DND-41 (cell line): ENCODE data around the gene ALS2.

Experiments
- ATAC-seq: fragments of 200-7000 bp; cut with Tn5 transposase; 3 replicates; pipeline ENCODE4 v1.9.1; 2021; ENCODE audit warnings: low read depth; ENCODE audit not compliant: insufficient read depth
- DNase-seq: peaks from one replicate; pipeline ENCODE4 v3.0.0-alpha.2; 2020
- H2AFZ ChIP-seq: 2 replicates; pipeline ENCODE4 v1.6.0; 2012; ENCODE audit warnings: low read depth, low read length
- H3K27ac ChIP-seq: 2 replicates; pipeline ENCODE4 v1.5.1; 2012; ENCODE audit warnings: low read length, inconsistent platforms
- H3K27me3 ChIP-seq: fragments of 200-600 bp; sonication (generic); 2 replicates; pipeline ENCODE4 v1.6.0; 2012; ENCODE audit warnings: low read length, mild to moderate bottlenecking, inconsistent platforms; ENCODE audit not compliant: insufficient read depth, poor library complexity
- H3K36me3 ChIP-seq: 2 replicates; pipeline ENCODE4 v1.5.1; 2012; ENCODE audit warnings: low read length, inconsistent platforms; ENCODE audit not compliant: insufficient read depth
- H3K4me1 ChIP-seq: 2 replicates; pipeline ENCODE4 v1.5.1; 2012; ENCODE audit warnings: mild to moderate bottlenecking, low read length; ENCODE audit not compliant: insufficient read depth
- H3K4me2 ChIP-seq: 2 replicates; pipeline ENCODE4 v1.6.0; 2012; ENCODE audit warnings: mild to moderate bottlenecking, moderate library complexity, low read length, inconsistent platforms; ENCODE audit not compliant: insufficient read depth
- H3K4me3 ChIP-seq, 2 experiments: fragments of 200-600 bp in 1 of 2; shearing (Covaris generic) in 1 of 2; 2 replicates each; pipeline ENCODE4 v1.5.1; 2012 to 2016; ENCODE audit warnings: inconsistent platforms in 2 of 2, low read length in 2 of 2, mild to moderate bottlenecking in 2 of 2, low read depth in 1 of 2, moderate library complexity in 1 of 2
- H3K79me2 ChIP-seq: 2 replicates; pipeline ENCODE4 v1.6.0; 2012; ENCODE audit warnings: low read length, inconsistent platforms; ENCODE audit not compliant: insufficient read depth
- H3K9ac ChIP-seq: 2 replicates; pipeline ENCODE4 v1.6.0; 2012; ENCODE audit warnings: low read depth, mild to moderate bottlenecking, inconsistent platforms, low read length, moderate library complexity
- H3K9me3 ChIP-seq: 2 replicates; pipeline ENCODE4 v1.5.1; 2012; ENCODE audit warnings: low read length, moderate library complexity, mild to moderate bottlenecking, inconsistent platforms; ENCODE audit not compliant: insufficient read depth, severe bottlenecking
- H4K20me1 ChIP-seq: 2 replicates; pipeline ENCODE4 v1.6.0; 2012; ENCODE audit warnings: low read length; ENCODE audit not compliant: insufficient read depth
- EZH2 ChIP-seq: IDR thresholded peaks from 3 replicates; pipeline ENCODE4 v1.6.1; 2012; ENCODE audit warnings: borderline replicate concordance, low read depth, mild to moderate bottlenecking, moderate library complexity, low read length, inconsistent platforms; ENCODE audit not compliant: severe bottlenecking
- TF ChIP-seq, protein P1 (sequence below): IDR thresholded peaks from 2 replicates; pipeline ENCODE4 v1.5.1; 2012; ENCODE audit warnings: borderline replicate concordance, low read length, moderate library complexity, mild to moderate bottlenecking; ENCODE audit not compliant: poor library complexity, severe bottlenecking; ENCODE audit errors: extremely low read depth

Gene ALS2

DNA sequence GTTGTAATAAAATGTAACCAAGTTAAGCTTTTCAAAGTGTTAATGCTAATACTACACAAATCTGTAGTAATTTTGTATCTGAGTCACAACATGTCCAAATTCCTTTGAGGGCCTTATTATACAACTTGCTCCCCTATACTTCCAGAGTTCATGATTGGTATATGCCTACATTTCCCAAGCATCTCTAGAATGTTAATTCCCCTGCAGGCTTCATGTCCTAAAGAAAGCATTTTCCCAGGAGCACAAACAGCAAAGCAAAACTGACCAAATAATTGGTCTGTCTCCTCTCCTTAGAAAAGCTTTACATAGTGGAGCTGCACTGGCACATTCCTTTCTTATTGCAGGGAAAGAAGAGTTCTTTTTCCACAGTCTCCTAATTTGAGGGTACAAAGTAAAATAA is 3.7 kb downstream of the ALS2 start:
- peaks cover 14% of the 10 kb centered on the region for H3K79me2 ChIP-seq
- no peak overlapping the region for H3K9ac ChIP-seq
- no peak overlapping the region for H3K27ac ChIP-seq
- no peak for TF ChIP-seq EZH2
- TF ChIP-seq, protein P1, sequence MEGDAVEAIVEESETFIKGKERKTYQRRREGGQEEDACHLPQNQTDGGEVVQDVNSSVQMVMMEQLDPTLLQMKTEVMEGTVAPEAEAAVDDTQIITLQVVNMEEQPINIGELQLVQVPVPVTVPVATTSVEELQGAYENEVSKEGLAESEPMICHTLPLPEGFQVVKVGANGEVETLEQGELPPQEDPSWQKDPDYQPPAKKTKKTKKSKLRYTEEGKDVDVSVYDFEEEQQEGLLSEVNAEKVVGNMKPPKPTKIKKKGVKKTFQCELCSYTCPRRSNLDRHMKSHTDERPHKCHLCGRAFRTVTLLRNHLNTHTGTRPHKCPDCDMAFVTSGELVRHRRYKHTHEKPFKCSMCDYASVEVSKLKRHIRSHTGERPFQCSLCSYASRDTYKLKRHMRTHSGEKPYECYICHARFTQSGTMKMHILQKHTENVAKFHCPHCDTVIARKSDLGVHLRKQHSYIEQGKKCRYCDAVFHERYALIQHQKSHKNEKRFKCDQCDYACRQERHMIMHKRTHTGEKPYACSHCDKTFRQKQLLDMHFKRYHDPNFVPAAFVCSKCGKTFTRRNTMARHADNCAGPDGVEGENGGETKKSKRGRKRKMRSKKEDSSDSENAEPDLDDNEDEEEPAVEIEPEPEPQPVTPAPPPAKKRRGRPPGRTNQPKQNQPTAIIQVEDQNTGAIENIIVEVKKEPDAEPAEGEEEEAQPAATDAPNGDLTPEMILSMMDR, result no peak
- no peak overlapping the region for H3K4me2 ChIP-seq
- no peak overlapping the region for H2AFZ ChIP-seq
- no peaks in the 10 kb centered on the region for H3K27me3 ChIP-seq
- H3K36me3 ChIP-seq, result no peaks in the 10 kb centered on the region
- ATAC-seq, result no peak
- H3K9me3 ChIP-seq, result no peaks in the 10 kb centered on the region
- H3K4me3 ChIP-seq, result no peak overlapping the region
- no peak for DNase-seq
- H4K20me1 ChIP-seq, result no peaks in the 10 kb centered on the region; the same call in 1 of the 2 replicates
- H3K4me1 ChIP-seq, result peaks cover 26% of the 10 kb centered on the region

DNA sequence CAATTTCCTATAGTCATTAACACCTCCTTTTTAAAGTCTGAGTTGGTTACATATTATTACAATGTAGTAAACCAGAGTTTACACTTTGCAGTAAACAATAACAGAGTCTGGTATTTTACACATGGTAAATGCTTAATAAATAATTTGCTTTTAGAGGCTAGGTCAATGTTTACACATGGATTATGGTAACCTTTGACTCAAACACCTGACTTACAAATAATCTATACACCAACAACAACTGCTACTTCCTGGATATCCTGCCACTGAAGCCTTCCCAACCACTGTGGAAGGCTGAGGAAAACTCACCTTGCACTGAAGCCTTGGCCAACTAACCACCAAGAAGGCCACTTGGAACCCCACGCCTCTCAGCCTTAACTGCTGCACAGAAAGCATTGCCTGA is 5.4 kb downstream of the ALS2 start:
- peaks cover 10% of the 10 kb centered on the region for H3K79me2 ChIP-seq
- ATAC-seq (no peak), DNase-seq (no peak)
- TF ChIP-seq, protein P1, result no peak
- TF ChIP-seq EZH2, result no peak
- no peak overlapping the region for H3K4me2 ChIP-seq
- no peak overlapping the region for H3K27ac ChIP-seq
- no peaks in the 10 kb centered on the region for H3K27me3 ChIP-seq
- H3K9me3 ChIP-seq, result no peaks in the 10 kb centered on the region
- H2AFZ ChIP-seq, result no peak overlapping the region
- H3K9ac ChIP-seq, result no peak overlapping the region
- no peaks in the 10 kb centered on the region for H3K36me3 ChIP-seq
- no peaks in the 10 kb centered on the region; the same call in 1 of the 2 replicates for H4K20me1 ChIP-seq
- H3K4me1 ChIP-seq, result peaks cover 17% of the 10 kb centered on the region
- H3K4me3 ChIP-seq, result no peak overlapping the region

DNA sequence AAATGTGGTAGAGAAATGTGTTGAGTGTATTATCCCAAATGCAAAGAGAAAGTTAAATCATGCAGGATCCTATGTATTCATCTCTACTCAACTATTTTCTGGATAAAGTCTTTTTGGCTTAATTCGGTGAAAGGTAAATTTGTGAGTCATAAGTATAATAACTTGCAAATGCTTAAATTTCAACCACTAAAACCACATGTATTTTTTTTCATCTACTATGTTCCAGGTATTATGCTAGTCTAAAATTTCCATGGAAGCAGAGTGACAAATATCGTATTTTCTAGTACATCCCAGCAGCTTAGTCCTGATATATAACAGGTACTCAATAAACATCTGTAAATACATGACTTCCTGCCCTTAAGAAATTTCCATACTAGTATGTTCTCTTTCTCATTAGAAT is 6.2 kb downstream of the ALS2 start:
- no peak overlapping the region for H3K9ac ChIP-seq
- H3K79me2 ChIP-seq, result peaks cover 3% of the 10 kb centered on the region; the same call in 1 of the 2 replicates
- H3K4me1 ChIP-seq, result peaks cover 9% of the 10 kb centered on the region
- no peak for TF ChIP-seq EZH2
- TF ChIP-seq, protein P1, result no peak
- H2AFZ ChIP-seq, result no peak overlapping the region
- H3K4me2 ChIP-seq, result no peak overlapping the region
- DNase-seq (no peak), ATAC-seq (no peak)
- H3K27ac ChIP-seq, result no peak overlapping the region
- H3K4me3 ChIP-seq, result no peak overlapping the region
- no peaks in the 10 kb centered on the region for H3K9me3 ChIP-seq
- no peaks in the 10 kb centered on the region; the same call in 1 of the 2 replicates for H4K20me1 ChIP-seq
- no peaks in the 10 kb centered on the region for H3K36me3 ChIP-seq
- H3K27me3 ChIP-seq, result no peaks in the 10 kb centered on the region

DNA sequence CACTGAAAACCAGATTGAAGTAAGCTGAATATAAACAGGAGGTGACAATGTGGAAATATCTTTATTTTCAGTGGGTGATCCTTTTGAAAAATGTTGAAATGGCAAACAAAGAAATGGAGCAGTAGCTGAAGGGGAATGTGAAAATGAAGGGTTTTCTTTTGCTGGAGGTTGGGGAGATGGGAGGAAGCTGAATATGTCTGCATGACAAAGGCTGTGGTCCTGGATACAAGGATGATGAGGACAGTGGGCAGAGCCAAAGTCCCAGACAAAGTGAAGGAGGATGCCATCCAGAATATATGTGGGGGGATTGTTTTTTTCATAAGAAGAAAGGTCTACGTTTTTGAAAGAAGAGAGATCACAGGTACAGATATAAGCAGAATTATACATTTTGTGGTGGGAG is 6.7 kb downstream of the ALS2 start:
- H3K4me1 ChIP-seq, result peaks cover 3% of the 10 kb centered on the region; the same call in 1 of the 2 replicates
- H3K4me3 ChIP-seq, result no peak overlapping the region
- no peaks in the 10 kb centered on the region for H3K27me3 ChIP-seq
- DNase-seq, result no peak
- peaks cover 3% of the 10 kb centered on the region; the same call in 1 of the 2 replicates for H3K79me2 ChIP-seq
- H3K9ac ChIP-seq, result no peak overlapping the region
- H3K36me3 ChIP-seq, result no peaks in the 10 kb centered on the region
- H4K20me1 ChIP-seq, result no peaks in the 10 kb centered on the region; the same call in 1 of the 2 replicates
- no peak overlapping the region for H3K4me2 ChIP-seq
- H2AFZ ChIP-seq, result no peak overlapping the region
- ATAC-seq, result no peak
- no peaks in the 10 kb centered on the region for H3K9me3 ChIP-seq
- no peak for TF ChIP-seq EZH2
- TF ChIP-seq, protein P1, result no peak
- H3K27ac ChIP-seq, result no peak overlapping the region
